Skeletal muscle tissue (tissue), 4 donors: Measurements from ENCODE around the gene RRAS2. TPM values are rescaled to one million over a fixed set of nuclear protein-coding genes. Genes with fewer than 3 reads are reported as not detected.

Source experiments
- H3K27ac ChIP-seq: one replicate; pipeline ENCODE4 v1.7.0; 2013; ENCODE audit warnings: mild to moderate bottlenecking, low read depth, low read length, inconsistent platforms
- H3K27me3 ChIP-seq, 3 donors: one replicate each; pipeline ENCODE4 v1.7.0; 2013; ENCODE audit warnings: low read length in 3 of 3; ENCODE audit not compliant: control insufficient read depth in 3 of 3, insufficient read depth in 3 of 3
- H3K36me3 ChIP-seq, 3 donors: one replicate each; pipeline ENCODE4 v1.7.0; 2013; ENCODE audit warnings: low read length in 3 of 3; ENCODE audit not compliant: control insufficient read depth in 3 of 3, insufficient read depth in 3 of 3
- H3K4me1 ChIP-seq, 3 donors: one replicate each; pipeline ENCODE4 v1.7.0; 2013; ENCODE audit warnings: low read length in 3 of 3, mild to moderate bottlenecking in 3 of 3; ENCODE audit not compliant: control insufficient read depth in 3 of 3, insufficient read depth in 3 of 3
- H3K4me3 ChIP-seq, 3 donors: one replicate each; pipeline ENCODE4 v1.7.0; 2013; ENCODE audit warnings: low read length in 3 of 3
- H3K9ac ChIP-seq, 3 donors: one replicate each; pipeline ENCODE4 v1.7.0; 2013; ENCODE audit warnings: low read length in 3 of 3, mild to moderate bottlenecking in 3 of 3, moderate library complexity in 2 of 3, low read depth in 1 of 3
- H3K9me3 ChIP-seq, 3 donors: one replicate each; pipeline ENCODE4 v1.7.0; 2013; ENCODE audit warnings: low read length in 3 of 3; ENCODE audit not compliant: control insufficient read depth in 3 of 3
- total RNA-seq: library from RNA; depleted of rRNA; stranded (reverse); fragments of >200 nt; gene quantifications from one replicate; pipeline ENCODE4 v1.2.3, GENCODE V29; 2014
- donor health status: Osteomylitis.

RRAS2 gene
- total RNA-seq, 1 donor from 2014 or later = 39.7 TPM

DNA sequence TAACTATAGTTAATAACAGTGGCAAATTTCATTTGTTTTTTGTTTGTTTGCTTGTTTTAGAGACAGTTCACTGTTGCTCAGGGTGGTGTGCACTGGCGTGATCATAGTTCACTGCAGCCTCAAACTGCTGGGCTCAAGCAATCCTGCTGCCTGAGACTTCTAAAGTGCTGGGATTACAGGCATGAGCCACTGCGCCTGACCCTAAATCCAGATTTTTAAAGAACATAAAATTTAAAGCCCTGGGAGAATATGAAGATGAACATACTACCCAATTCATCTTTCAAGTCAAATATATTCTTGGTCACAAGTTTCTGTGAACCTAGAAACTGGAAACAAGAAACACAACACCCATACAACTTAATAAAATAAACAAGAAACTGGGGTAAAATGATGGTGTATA, 28.1 kb downstream of the RRAS2 start:
- Histone ChIP-seq H3K4me3 (no peak overlapping the region), H3K9ac (no peak overlapping the region), H3K27ac (no peak overlapping the region), H3K36me3 (no peaks in the 10 kb centered on the region), H3K27me3 (no peaks in the 10 kb centered on the region), H3K9me3 (no peaks in the 10 kb centered on the region), H3K4me1 (peaks cover 0 to 3% (median 0%) of the 10 kb centered on the region in 3 donors)

DNA sequence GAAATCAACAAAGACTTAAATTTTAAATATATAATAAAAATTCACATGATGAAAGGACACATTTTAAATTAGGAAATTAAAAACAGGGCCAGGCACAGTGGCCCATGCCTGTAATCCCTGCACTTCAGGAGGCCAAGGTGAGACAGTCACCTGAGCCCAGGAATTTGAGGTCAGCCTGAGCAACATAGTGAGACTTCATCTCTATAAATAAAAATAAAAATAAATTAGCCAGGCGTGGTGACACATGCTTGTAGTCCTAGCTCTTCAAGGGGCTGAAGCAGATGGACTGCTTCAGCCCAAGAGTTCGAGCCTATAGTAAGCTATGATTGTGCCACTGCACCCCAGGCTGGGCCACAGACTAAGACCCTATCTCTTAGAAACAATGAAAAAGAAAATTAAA, 29.3 kb downstream of the RRAS2 start:
- H3K4me3 ChIP-seq = no peak overlapping the region
- no peak overlapping the region for H3K9ac ChIP-seq
- H3K36me3 ChIP-seq = no peaks in the 10 kb centered on the region
- no peaks in the 10 kb centered on the region for H3K27me3 ChIP-seq
- no peak overlapping the region for H3K27ac ChIP-seq
- H3K4me1 ChIP-seq = no peaks in the 10 kb centered on the region
- H3K9me3 ChIP-seq = no peaks in the 10 kb centered on the region

DNA sequence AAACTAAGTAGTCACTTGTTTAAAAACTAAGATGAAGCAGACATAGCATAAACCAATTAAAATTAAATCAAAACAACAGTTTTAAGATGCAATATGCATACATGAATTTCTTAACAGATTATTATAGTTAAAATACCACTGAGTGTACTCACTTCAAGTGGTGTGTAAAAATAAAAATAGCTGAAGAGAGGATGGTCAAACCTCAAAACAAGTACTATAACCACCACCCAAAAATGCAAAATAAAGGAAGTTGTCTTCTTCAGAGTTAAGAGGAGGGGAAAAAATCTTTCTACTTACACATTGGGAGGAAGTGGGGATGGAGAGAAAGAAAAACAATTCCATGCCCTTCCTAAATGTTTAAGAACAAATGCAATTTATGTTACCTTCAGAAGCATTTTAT, 31.9 kb downstream of the RRAS2 start:
- Histone ChIP-seq H3K9ac (no peak overlapping the region), H3K9me3 (no peaks in the 10 kb centered on the region), H3K36me3 (no peaks in the 10 kb centered on the region), H3K27me3 (no peaks in the 10 kb centered on the region), H3K4me3 (no peak overlapping the region), H3K27ac (no peak overlapping the region), H3K4me1 (peaks cover 0 to 2% (median 0%) of the 10 kb centered on the region in 3 donors)

DNA sequence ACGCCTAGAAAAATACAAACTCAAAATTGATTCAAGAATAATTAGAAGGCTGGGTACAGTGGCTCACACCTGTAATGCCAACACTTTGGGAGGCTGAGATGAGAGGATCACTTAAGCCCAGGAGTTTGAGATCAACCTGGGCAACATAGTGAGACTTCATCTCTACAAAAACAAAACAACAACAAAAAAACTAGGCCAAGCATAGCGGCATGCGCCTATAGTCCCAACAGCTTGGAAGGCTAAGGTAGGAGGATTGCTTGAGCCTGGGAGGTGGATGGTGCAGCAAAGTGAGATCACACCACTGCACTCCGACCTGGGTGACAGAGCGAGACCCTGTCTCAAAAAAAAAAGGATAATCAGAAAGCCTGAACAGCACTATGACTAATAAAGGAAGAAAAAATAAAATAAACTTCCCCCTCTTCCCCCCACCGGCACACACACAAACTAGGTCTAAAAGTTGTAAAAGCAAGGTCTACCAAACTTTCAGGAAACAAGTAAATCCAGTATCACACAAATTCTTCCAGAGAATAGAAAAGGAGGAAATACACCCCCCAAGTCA, 35.8 kb downstream of the RRAS2 start:
- no peaks in the 10 kb centered on the region for H3K36me3 ChIP-seq
- H3K4me3 ChIP-seq = no peak overlapping the region
- no peak overlapping the region for H3K9ac ChIP-seq

DNA sequence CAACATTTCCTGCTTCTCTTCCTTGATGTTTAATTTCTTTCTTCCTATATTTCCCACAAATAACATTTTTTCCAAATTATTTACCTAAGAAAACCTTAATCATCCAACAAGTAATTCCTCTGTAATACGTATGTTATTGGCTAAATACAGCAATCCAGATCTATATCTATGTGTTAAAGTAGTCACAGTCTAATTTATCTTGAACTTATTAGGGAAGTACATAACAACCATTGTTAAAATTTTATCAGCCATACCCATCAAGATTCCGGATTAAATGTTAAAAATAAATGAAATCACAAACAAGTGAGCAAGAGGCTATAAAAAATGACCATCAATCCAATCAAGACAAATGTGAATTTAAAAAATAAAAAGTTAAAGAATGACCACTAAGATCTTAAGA, 36.5 kb downstream of the RRAS2 start:
- no peaks in the 10 kb centered on the region for H3K36me3 ChIP-seq
- H3K9me3 ChIP-seq = no peaks in the 10 kb centered on the region
- no peak overlapping the region for H3K27ac ChIP-seq
- peaks cover 0 to 4% (median 0%) of the 10 kb centered on the region in 3 donors for H3K4me1 ChIP-seq
- no peak overlapping the region for H3K4me3 ChIP-seq
- no peaks in the 10 kb centered on the region for H3K27me3 ChIP-seq
- H3K9ac ChIP-seq = no peak overlapping the region

More for the DNA sequence above, 35.8 kb downstream of the RRAS2 start:
- H3K9me3 ChIP-seq = no peaks in the 10 kb centered on the region
- no peaks in the 10 kb centered on the region for H3K27me3 ChIP-seq
- H3K4me1 ChIP-seq = peaks cover 0 to 4% (median 0%) of the 10 kb centered on the region in 3 donors
- no peak overlapping the region for H3K27ac ChIP-seq

DNA sequence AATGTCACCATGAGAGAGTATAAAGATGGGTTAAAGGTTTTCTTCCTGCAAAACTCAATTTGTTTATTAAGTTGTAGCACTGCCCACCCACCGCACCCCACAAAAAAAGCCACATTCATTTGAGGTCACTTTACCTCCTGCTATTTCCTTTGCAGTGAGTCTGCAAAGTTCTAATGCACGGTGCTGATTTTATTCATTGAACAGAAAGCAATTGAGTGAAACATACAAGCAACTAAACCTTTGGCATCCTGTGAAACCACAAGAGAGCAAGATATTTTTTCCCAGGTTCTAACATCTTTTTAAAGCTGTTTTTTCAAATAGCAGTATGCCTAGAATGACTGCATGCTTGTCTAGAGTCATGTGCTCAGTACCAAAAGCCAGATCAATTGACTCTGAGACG, 39.0 kb downstream of the RRAS2 start:
- Histone ChIP-seq H3K4me3 (no peak overlapping the region), H3K27me3 (no peaks in the 10 kb centered on the region), H3K4me1 (peaks cover 0 to 4% (median 0%) of the 10 kb centered on the region in 3 donors), H3K9ac (no peak overlapping the region), H3K36me3 (no peaks in the 10 kb centered on the region), H3K9me3 (no peaks in the 10 kb centered on the region), H3K27ac (no peak overlapping the region)

DNA sequence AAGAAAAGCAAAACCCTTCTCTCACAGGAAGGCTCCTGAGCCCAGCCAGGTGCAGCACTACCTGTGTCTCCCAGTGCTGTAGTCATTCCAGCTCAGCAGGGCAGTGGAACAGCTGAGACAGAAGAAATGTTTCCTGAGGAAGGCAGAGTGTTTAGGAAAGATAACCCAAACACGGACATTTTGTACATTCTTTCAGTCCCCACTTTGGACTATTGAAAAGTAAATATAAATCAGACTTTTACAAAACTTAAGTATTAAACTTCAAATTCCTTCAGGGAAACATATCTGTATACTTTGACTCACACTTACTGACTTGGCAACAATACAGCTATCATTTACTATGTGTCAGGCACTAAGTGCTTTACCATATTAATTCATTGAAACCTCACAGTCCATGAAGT, 40.4 kb downstream of the RRAS2 start:
- Histone ChIP-seq H3K9ac (no peak overlapping the region), H3K27ac (no peak overlapping the region), H3K4me1 (peaks cover 0 to 2% (median 0%) of the 10 kb centered on the region in 3 donors), H3K4me3 (no peak overlapping the region), H3K9me3 (no peaks in the 10 kb centered on the region), H3K27me3 (no peaks in the 10 kb centered on the region), H3K36me3 (no peaks in the 10 kb centered on the region)

DNA sequence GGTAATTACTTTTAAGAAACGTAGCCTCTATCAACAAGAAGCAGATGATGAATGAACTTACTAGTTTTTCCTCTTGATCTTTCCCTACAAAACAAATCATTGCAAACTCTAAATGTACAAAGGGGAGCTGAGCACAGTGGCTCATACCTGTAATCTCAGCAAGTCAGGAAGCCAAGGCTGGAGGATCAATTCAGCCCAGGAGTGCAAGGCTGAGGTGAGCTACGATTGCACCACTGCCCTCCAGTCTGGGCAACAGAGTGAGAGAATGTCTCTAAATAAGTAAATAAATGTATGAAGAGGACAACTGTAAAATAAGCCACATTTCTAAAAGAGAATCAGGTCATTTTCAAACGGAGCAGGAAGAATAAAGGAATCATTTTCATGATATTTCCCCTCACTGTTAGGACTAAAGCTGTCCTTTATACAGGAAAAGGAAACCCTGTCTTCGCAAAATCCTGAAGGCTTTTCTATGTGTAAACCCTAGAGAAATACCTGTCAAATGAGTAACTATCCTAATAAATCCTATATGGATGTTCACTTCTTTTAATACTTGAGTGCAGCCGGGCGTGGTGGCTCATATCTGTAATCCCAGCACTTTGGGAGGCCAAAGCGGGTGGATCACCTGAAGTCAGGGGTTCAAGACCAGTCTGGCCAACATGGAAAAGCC, 41.2 kb downstream of the RRAS2 start:
- no peak overlapping the region for H3K4me3 ChIP-seq
- H3K36me3 ChIP-seq = no peaks in the 10 kb centered on the region

DNA sequence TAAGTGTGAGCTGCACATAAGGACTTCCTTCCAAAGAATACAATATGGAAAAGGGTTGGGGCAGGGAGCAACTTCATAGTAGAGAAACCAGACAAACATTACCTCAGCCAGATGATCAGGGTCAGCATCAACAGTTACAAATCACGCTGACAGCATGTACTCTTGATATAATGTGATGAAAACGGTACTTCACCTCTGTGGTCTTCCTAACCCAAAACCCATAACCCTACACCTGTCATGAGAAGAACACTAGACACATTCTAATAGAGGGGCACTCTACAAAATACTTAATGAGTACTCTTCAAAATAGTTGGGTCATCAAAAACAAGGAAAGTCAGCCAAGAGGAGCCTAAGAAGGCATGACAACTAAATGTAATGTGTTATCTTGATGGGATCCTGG, 43.9 kb downstream of the RRAS2 start:
- Histone ChIP-seq H3K9me3 (no peaks in the 10 kb centered on the region), H3K27me3 (no peaks in the 10 kb centered on the region), H3K9ac (no peak overlapping the region), H3K27ac (no peak overlapping the region), H3K4me1 (peaks cover under 1 to 7% (median under 1%) of the 10 kb centered on the region in 3 donors), H3K36me3 (no peaks in the 10 kb centered on the region), H3K4me3 (no peak overlapping the region)

More for the DNA sequence above, 41.2 kb downstream of the RRAS2 start:
- Histone ChIP-seq H3K4me1 (peaks cover 0 to 7% (median 0%) of the 10 kb centered on the region in 3 donors), H3K9me3 (no peaks in the 10 kb centered on the region), H3K9ac (no peak overlapping the region), H3K27me3 (no peaks in the 10 kb centered on the region), H3K27ac (no peak overlapping the region)

DNA sequence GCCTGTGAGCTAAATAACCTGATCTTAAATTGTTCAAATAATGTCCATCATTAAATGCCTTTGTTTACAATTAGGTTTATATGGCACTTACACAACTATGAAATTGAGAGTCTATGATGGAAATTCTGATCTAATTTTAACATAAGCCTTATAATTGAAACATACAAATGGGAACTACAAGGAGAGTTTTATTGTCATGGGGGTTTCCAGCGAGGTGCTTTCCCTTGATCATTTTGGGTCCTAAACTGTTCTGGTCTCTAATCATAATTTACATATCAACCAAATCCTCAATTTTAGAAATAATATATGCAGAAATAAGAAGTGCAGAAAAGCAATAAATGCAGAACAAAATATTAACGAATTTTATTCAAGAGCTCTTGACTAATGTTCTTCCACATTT, 44.9 kb downstream of the RRAS2 start:
- no peaks in the 10 kb centered on the region for H3K27me3 ChIP-seq
- H3K4me3 ChIP-seq = no peak overlapping the region
- peaks cover 9 to 13% (median 10%) of the 10 kb centered on the region in 3 donors for H3K4me1 ChIP-seq
- H3K27ac ChIP-seq = no peak overlapping the region
- no peaks in the 10 kb centered on the region for H3K9me3 ChIP-seq
- no peak overlapping the region for H3K9ac ChIP-seq
- H3K36me3 ChIP-seq = no peaks in the 10 kb centered on the region
